Mesenchymal stem cell (in vitro differentiated cells and primary cell): ENCODE data around the gene ARPC2.

Experiments
- DNase-seq: peaks from one replicate; pipeline ENCODE4 v3.0.0-alpha.2; 2013
- H2AFZ ChIP-seq: one replicate; pipeline ENCODE4 v1.6.1; 2013; ENCODE audit warnings: low read depth, mild to moderate bottlenecking, control low read depth, inconsistent platforms, low read length, moderate library complexity
- H2AK5ac ChIP-seq: 2 replicates; pipeline ENCODE4 v1.6.1; 2013; ENCODE audit warnings: low read length, moderate library complexity, mild to moderate bottlenecking, inconsistent platforms; ENCODE audit not compliant: severe bottlenecking
- H2BK120ac ChIP-seq: one replicate; pipeline ENCODE4 v1.6.1; 2013; ENCODE audit warnings: low read depth, mild to moderate bottlenecking, inconsistent platforms, low read length, moderate library complexity
- H2BK12ac ChIP-seq, 2 experiments: one replicate each; pipeline ENCODE4 v1.6.1; 2013; ENCODE audit warnings: inconsistent platforms in 2 of 2, low read length in 2 of 2, mild to moderate bottlenecking in 2 of 2, moderate library complexity in 2 of 2, control low read depth in 1 of 2
- H2BK15ac ChIP-seq: one replicate; pipeline ENCODE4 v1.6.1; 2013; ENCODE audit warnings: mild to moderate bottlenecking, low read depth, inconsistent platforms; ENCODE audit not compliant: poor library complexity, severe bottlenecking
- H2BK5ac ChIP-seq: 2 replicates; pipeline ENCODE4 v1.6.1; 2013; ENCODE audit warnings: low read depth, mild to moderate bottlenecking, low read length, control low read depth, inconsistent platforms; ENCODE audit not compliant: poor library complexity, severe bottlenecking
- H3K14ac ChIP-seq, 2 experiments: one replicate each; pipeline ENCODE4 v1.6.1; 2013; ENCODE audit warnings: inconsistent platforms in 2 of 2, low read length in 2 of 2, control low read depth in 1 of 2, mild to moderate bottlenecking in 1 of 2, moderate library complexity in 1 of 2
- H3K18ac ChIP-seq, 2 experiments: one replicate each; pipeline ENCODE4 v1.6.1; 2013; ENCODE audit warnings: inconsistent platforms in 2 of 2, low read length in 2 of 2, control low read depth in 1 of 2, low read depth in 1 of 2, mild to moderate bottlenecking in 1 of 2
- H3K23ac ChIP-seq, 2 experiments: one replicate each; pipeline ENCODE4 v1.6.1; 2013; ENCODE audit warnings: inconsistent platforms in 2 of 2, low read length in 2 of 2, mild to moderate bottlenecking in 2 of 2, moderate library complexity in 2 of 2, control low read depth in 1 of 2
- H3K27ac ChIP-seq: 2 replicates; pipeline ENCODE4 v1.5.1; 2013; ENCODE audit warnings: mild to moderate bottlenecking, moderate library complexity, low read length, control low read depth, inconsistent platforms; ENCODE audit not compliant: poor library complexity, severe bottlenecking
- H3K27me3 ChIP-seq, 2 experiments: 2 replicates each; pipeline versions ENCODE4 v1.6.1 to v1.7.0; 2013; ENCODE audit warnings: low read length in 2 of 2, mild to moderate bottlenecking in 2 of 2, moderate library complexity in 2 of 2, control low read depth in 1 of 2, inconsistent platforms in 1 of 2; ENCODE audit not compliant: control insufficient read depth in 1 of 2, insufficient read depth in 1 of 2
- H3K36me3 ChIP-seq, 2 experiments: 2 replicates each; pipeline versions ENCODE4 v1.6.1 to v1.7.0; 2013; ENCODE audit warnings: low read length in 2 of 2, control low read depth in 1 of 2, inconsistent platforms in 1 of 2, low read depth in 1 of 2, mild to moderate bottlenecking in 1 of 2; ENCODE audit not compliant: insufficient read depth in 2 of 2, control insufficient read depth in 1 of 2
- H3K4ac ChIP-seq, 2 experiments: one replicate each; pipeline ENCODE4 v1.6.1; 2013; ENCODE audit warnings: inconsistent platforms in 2 of 2, low read length in 2 of 2, mild to moderate bottlenecking in 2 of 2, moderate library complexity in 2 of 2, control low read depth in 1 of 2, low read depth in 1 of 2
- H3K4me1 ChIP-seq: 2 replicates; pipeline ENCODE4 v1.6.1; 2013; ENCODE audit warnings: low read depth, low read length, control low read depth; ENCODE audit not compliant: control insufficient read depth, insufficient read depth
- H3K4me2 ChIP-seq: 2 replicates; pipeline ENCODE4 v1.6.1; 2013; ENCODE audit warnings: low read length, mild to moderate bottlenecking, inconsistent platforms; ENCODE audit not compliant: poor library complexity, severe bottlenecking
- H3K4me3 ChIP-seq, 2 experiments: 2 replicates each; pipeline versions ENCODE4 v1.5.1 to v1.7.0; 2013; ENCODE audit warnings: low read length in 2 of 2, mild to moderate bottlenecking in 2 of 2, control low read depth in 1 of 2, low read depth in 1 of 2; ENCODE audit not compliant: insufficient read depth in 1 of 2
- H3K79me1 ChIP-seq: replicated peaks from 2 replicates; pipeline ENCODE4 v1.6.1; 2013; ENCODE audit warnings: mild to moderate bottlenecking, control low read depth, low read length, inconsistent platforms; ENCODE audit not compliant: poor library complexity, severe bottlenecking
- H3K9ac ChIP-seq: 2 replicates; pipeline ENCODE4 v1.7.0; 2013; ENCODE audit warnings: mild to moderate bottlenecking, low read length, moderate library complexity
- H3K9me3 ChIP-seq: 2 replicates; pipeline ENCODE4 v1.7.0; 2013; ENCODE audit warnings: mild to moderate bottlenecking, low read length; ENCODE audit not compliant: control insufficient read depth
- H4K8ac ChIP-seq: one replicate; pipeline ENCODE4 v1.6.1; 2013; ENCODE audit warnings: inconsistent platforms, mild to moderate bottlenecking, low read length, moderate library complexity
- H4K91ac ChIP-seq: one replicate; pipeline ENCODE4 v1.6.1; 2013; ENCODE audit warnings: mild to moderate bottlenecking, low read length, inconsistent platforms
- whole genome bisulfite sequencing: methylation state at CpG from one replicate; pipeline ENCODE4 v1.1.7; 2013; ENCODE audit warnings: mixed read lengths; 5-methylcytosine and 5-hydroxymethylcytosine counted together

The ARPC2 gene

DNA sequence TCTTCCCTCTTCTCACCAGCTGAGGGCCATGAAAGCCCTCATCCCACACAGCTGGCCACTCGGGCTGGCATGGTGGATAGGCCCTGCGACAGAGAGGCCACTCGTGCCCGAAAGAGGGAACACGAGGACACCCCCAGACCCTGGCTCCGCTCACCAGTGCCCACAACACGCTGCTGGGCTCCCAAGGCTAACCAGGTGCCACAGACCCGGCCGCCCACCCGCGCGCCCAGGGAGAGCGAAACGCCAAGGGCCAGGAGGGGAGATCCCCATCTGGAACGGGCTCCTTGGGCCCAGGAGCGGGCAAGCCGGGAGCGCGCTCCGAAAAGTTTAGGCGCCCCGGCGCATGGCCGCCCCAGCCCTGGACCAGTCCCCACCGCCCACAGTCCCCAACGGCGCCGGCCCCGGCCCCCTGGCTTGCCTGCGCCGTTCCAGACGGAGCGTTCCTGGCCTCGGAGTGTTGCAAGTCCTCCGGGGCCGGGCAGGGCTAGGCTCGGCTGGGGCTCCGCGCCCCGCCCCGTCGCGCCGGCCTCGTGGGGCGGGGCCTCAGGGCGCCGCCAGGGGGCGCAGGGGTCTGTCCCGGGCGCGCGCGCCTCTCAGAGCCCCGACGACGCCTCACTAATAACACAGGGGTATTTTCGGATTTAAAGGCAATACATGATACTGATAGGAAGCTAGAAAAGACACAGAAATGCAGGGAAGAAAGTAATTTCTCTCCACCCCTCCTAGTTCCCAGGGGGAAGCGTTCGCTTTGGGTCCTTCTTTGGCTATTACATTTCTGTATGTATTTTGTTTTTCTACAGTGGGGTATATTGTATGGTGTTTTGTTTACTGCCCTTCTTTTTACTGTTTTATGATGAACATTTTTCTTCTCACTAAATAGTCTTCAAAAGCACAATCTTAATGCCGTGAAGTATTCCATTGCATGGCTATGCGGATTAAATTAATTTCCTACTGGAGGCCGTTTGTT, 75.3 kb downstream of the ARPC2 start, which contains the start of gene TMBIM1:
Gene TMBIM1, minus strand, starts transcription at position 456 of the 967 bp plus-strand sequence. CDS start 10,362 bp downstream, outside the sequence.
- no peaks in the 10 kb centered on the region for H3K9me3 ChIP-seq
- peaks cover 27% of the 10 kb centered on the region for H3K4me1 ChIP-seq
- H3K4ac ChIP-seq, result peak within 1 kb of the TSS; percentile 94 to 99
- no peaks in the 10 kb centered on the region for H3K27me3 ChIP-seq
- H3K79me1 ChIP-seq, result peaks cover 15% of the 10 kb centered on the region
- peak within 1 kb of the TSS; percentile 93 for H2BK120ac ChIP-seq
- H4K91ac ChIP-seq, result peak within 1 kb of the TSS; percentile 93
- peak within 1 kb of the TSS; percentile 17 to 72 for H2BK12ac ChIP-seq
- H3K9ac ChIP-seq, result peak within 1 kb of the TSS; percentile 96
- peak within 1 kb of the TSS; percentile 81 to 96 for H3K4me3 ChIP-seq
- no peak within 1 kb of the TSS for H3K23ac ChIP-seq
- peak within 1 kb of the TSS; percentile 97 for H2BK15ac ChIP-seq
- peak within 1 kb of the TSS; percentile 33 for H2AFZ ChIP-seq
- H4K8ac ChIP-seq, result peak within 1 kb of the TSS; percentile 99
- peak within 1 kb of the TSS; percentile 87 to 98 for H3K18ac ChIP-seq
- WGBS, result 5% methylated on average over 48 of the region's 63 CpGs
- DNase-seq, result peak; percentile 80
- H3K14ac ChIP-seq, result peak within 1 kb of the TSS; percentile 96 to 97
- H3K4me2 ChIP-seq, result peak within 1 kb of the TSS; percentile 79
- H2BK5ac ChIP-seq, result peak within 1 kb of the TSS; percentile 0
- H3K27ac ChIP-seq, result peak within 1 kb of the TSS; percentile 14
- H3K36me3 ChIP-seq, result no peaks in the 10 kb centered on the region
- peak within 1 kb of the TSS; percentile 50 for H2AK5ac ChIP-seq

DNA sequence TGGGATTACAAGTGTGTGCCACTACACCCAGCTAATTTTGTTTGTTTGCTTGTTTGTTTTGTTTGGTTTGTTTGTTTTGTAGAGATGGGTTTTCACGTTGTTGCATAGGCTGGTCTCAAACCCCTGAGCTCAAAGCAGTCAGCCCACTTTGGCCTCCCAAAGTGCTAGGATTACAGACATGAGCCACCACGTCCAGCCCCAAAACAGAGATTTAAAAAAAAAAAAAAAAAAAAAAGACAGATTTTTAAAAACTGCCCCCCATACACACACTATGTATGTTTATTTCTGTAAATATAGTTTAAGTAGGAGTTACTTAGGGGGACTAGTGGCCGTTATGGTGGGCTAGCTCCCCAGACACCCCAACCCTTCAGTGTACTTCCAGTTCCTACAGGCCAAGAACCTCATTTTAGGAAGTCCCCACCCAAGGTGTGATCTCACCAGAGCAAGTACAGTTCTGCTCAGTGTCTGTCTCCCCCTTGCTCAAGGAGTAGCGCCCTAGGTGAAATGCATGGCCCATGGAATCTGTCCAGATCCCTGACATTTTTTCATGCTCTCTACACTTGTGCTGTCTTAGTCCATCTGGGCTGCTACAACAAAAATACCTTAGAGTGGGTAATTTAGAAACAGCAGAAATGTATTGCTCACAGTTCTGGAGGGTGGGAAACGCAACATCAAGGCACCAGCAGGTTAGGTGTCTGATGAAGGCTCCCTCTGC, 76.9 kb downstream of the ARPC2 start:
- 75% methylated on average over 4 of the region's 5 CpGs for WGBS
- H3K9ac ChIP-seq, result no peak overlapping the region
- no peak overlapping the region for H3K4me2 ChIP-seq
- no peak overlapping the region for H2AK5ac ChIP-seq
- H3K4ac ChIP-seq, result no peak overlapping the region
- H3K27ac ChIP-seq, result no peak overlapping the region
- DNase-seq, result no peak
- no peak overlapping the region for H4K91ac ChIP-seq
- peak overlapping the region in 1 of 2 experiments; percentile 32 for H2BK12ac ChIP-seq
- H3K18ac ChIP-seq, result peak overlapping the region in 1 of 2 experiments; percentile 67
- no peak overlapping the region for H2BK15ac ChIP-seq
- no peak overlapping the region for H2BK120ac ChIP-seq
- peaks cover 13% of the 10 kb centered on the region for H3K79me1 ChIP-seq
- no peaks in the 10 kb centered on the region for H3K36me3 ChIP-seq
- H2AFZ ChIP-seq, result no peak overlapping the region
- H3K9me3 ChIP-seq, result no peaks in the 10 kb centered on the region
- no peak overlapping the region for H3K4me3 ChIP-seq
- no peak overlapping the region for H2BK5ac ChIP-seq
- H3K23ac ChIP-seq, result no peak overlapping the region
- H3K4me1 ChIP-seq, result peaks cover 25% of the 10 kb centered on the region
- H3K14ac ChIP-seq, result no peak overlapping the region
- H4K8ac ChIP-seq, result peak overlapping the region; percentile 56
- no peaks in the 10 kb centered on the region for H3K27me3 ChIP-seq

- H3K36me3 ChIP-seq, result no peaks in the 10 kb centered on the region
These were observed 77.5 kb downstream of the ARPC2 start for GRCh38 chr2:218294430-218295022.

More at GRCh38 chr2:218294430-218295022, 77.5 kb downstream of the ARPC2 start:
- H3K4me1 ChIP-seq, result peaks cover 24% of the 10 kb centered on the region
- H3K4me2 ChIP-seq, result no peak overlapping the region
- H2AFZ ChIP-seq, result no peak overlapping the region
- no peak overlapping the region for H2BK120ac ChIP-seq
- H3K79me1 ChIP-seq, result peaks cover 9% of the 10 kb centered on the region
- H3K27me3 ChIP-seq, result no peaks in the 10 kb centered on the region
- WGBS, result 94% methylated on average over 5 of the region's 5 CpGs
- no peak overlapping the region for H3K18ac ChIP-seq
- peak overlapping the region; percentile 60 for H2BK15ac ChIP-seq
- DNase-seq, result no peak
- H3K9ac ChIP-seq, result no peak overlapping the region
- H3K4me3 ChIP-seq, result no peak overlapping the region
- no peaks in the 10 kb centered on the region for H3K9me3 ChIP-seq
- H3K23ac ChIP-seq, result no peak overlapping the region
- no peak overlapping the region for H4K91ac ChIP-seq
- H3K14ac ChIP-seq, result no peak overlapping the region
- H2BK12ac ChIP-seq, result peak overlapping the region in 1 of 2 experiments; percentile 24
- H2AK5ac ChIP-seq, result no peak overlapping the region
- H3K27ac ChIP-seq, result no peak overlapping the region
- H2BK5ac ChIP-seq, result no peak overlapping the region
- H4K8ac ChIP-seq, result no peak overlapping the region
- H3K4ac ChIP-seq, result no peak overlapping the region
